IPS-18a (cell line): ENCODE measurements around the gene C11orf21.
"Not testable (repeated sequence)": the region's sequence is repeated elsewhere in the genome, so short reads cannot be mapped to it uniquely, and the experiment has no call there.

Source experiments
- H3K27ac ChIP-seq: one replicate; pipeline ENCODE4 v1.5.1; 2013; ENCODE audit warnings: low read length
- H3K27me3 ChIP-seq: one replicate; pipeline ENCODE4 v1.6.1; 2013; ENCODE audit warnings: mild to moderate bottlenecking, low read length; ENCODE audit not compliant: control insufficient read depth, insufficient read depth
- H3K36me3 ChIP-seq: one replicate; pipeline ENCODE4 v1.6.1; 2013; ENCODE audit warnings: low read depth, low read length; ENCODE audit not compliant: control insufficient read depth
- H3K4me1 ChIP-seq: one replicate; pipeline ENCODE4 v1.6.1; 2013; ENCODE audit warnings: low read depth, low read length; ENCODE audit not compliant: control insufficient read depth
- H3K4me3 ChIP-seq: one replicate; pipeline ENCODE4 v1.5.1; 2013; ENCODE audit warnings: low read length
- H3K9ac ChIP-seq: one replicate; pipeline ENCODE4 v1.6.1; 2013; ENCODE audit warnings: mild to moderate bottlenecking, low read length, moderate library complexity
- H3K9me3 ChIP-seq: one replicate; pipeline ENCODE4 v1.6.1; 2013; ENCODE audit warnings: low read depth, low read length; ENCODE audit not compliant: control insufficient read depth

The C11orf21 gene

GRCh38 chr11:2333486-2334205 is 31.9 kb upstream of the C11orf21 start:
- H3K27ac ChIP-seq, H3K36me3 ChIP-seq, H3K4me3 ChIP-seq, H3K4me1 ChIP-seq, H3K27me3 ChIP-seq, H3K9me3 ChIP-seq, H3K9ac ChIP-seq: not testable (repeated sequence)

GRCh38 chr11:2332569-2332968 is 30.9 kb upstream of the C11orf21 start:
- H3K4me1 ChIP-seq, H3K27me3 ChIP-seq, H3K4me3 ChIP-seq, H3K9ac ChIP-seq, H3K9me3 ChIP-seq, H3K36me3 ChIP-seq, H3K27ac ChIP-seq: not testable (repeated sequence)

- Histone ChIP-seq H3K4me3 (no peak overlapping the region), H3K9me3 (no peaks in the 10 kb centered on the region), H3K9ac (no peak overlapping the region), H3K4me1 (no peaks in the 10 kb centered on the region), H3K27me3 (no peaks in the 10 kb centered on the region), H3K27ac (no peak overlapping the region), H3K36me3 (no peaks in the 10 kb centered on the region)
Observed at GRCh38 chr11:2331404-2331803, 29.7 kb upstream of the C11orf21 start.

GRCh38 chr11:2330696-2331095 is 29.0 kb upstream of the C11orf21 start:
- no peaks in the 10 kb centered on the region for H3K9me3 ChIP-seq
- H3K4me3 ChIP-seq, result no peak overlapping the region
- H3K27me3 ChIP-seq, result no peaks in the 10 kb centered on the region
- H3K27ac ChIP-seq, result no peak overlapping the region
- no peaks in the 10 kb centered on the region for H3K4me1 ChIP-seq
- H3K9ac ChIP-seq, result no peak overlapping the region
- no peaks in the 10 kb centered on the region for H3K36me3 ChIP-seq

- Histone ChIP-seq H3K9me3 (no peaks in the 10 kb centered on the region), H3K9ac (no peak overlapping the region), H3K4me3 (no peak overlapping the region), H3K4me1 (no peaks in the 10 kb centered on the region), H3K36me3 (no peaks in the 10 kb centered on the region), H3K27ac (no peak overlapping the region), H3K27me3 (no peaks in the 10 kb centered on the region)
Observed at GRCh38 chr11:2329551-2329950, 27.8 kb upstream of the C11orf21 start.

- H3K27ac ChIP-seq, result no peak overlapping the region
- no peaks in the 10 kb centered on the region for H3K4me1 ChIP-seq
- H3K4me3 ChIP-seq, result no peak overlapping the region
- H3K9me3 ChIP-seq, result no peaks in the 10 kb centered on the region
- H3K9ac ChIP-seq, result no peak overlapping the region
- no peaks in the 10 kb centered on the region for H3K36me3 ChIP-seq
- no peaks in the 10 kb centered on the region for H3K27me3 ChIP-seq
Observed at GRCh38 chr11:2328656-2329354, 27.1 kb upstream of the C11orf21 start.

GRCh38 chr11:2328021-2328420 is 26.3 kb upstream of the C11orf21 start:
- Histone ChIP-seq H3K36me3 (no peaks in the 10 kb centered on the region), H3K9ac (no peak overlapping the region), H3K27ac (no peak overlapping the region), H3K9me3 (no peaks in the 10 kb centered on the region), H3K4me1 (no peaks in the 10 kb centered on the region), H3K4me3 (no peak overlapping the region), H3K27me3 (no peaks in the 10 kb centered on the region)

- Histone ChIP-seq H3K4me1 (no peaks in the 10 kb centered on the region), H3K27ac (no peak overlapping the region), H3K27me3 (no peaks in the 10 kb centered on the region), H3K9me3 (no peaks in the 10 kb centered on the region), H3K9ac (no peak overlapping the region), H3K4me3 (no peak overlapping the region), H3K36me3 (no peaks in the 10 kb centered on the region)
Observed at GRCh38 chr11:2327032-2327431, 25.3 kb upstream of the C11orf21 start.

- no peaks in the 10 kb centered on the region for H3K36me3 ChIP-seq
- H3K4me1 ChIP-seq, result no peaks in the 10 kb centered on the region
- peaks cover 4% of the 10 kb centered on the region for H3K27me3 ChIP-seq
- no peaks in the 10 kb centered on the region for H3K9me3 ChIP-seq
- H3K4me3 ChIP-seq, result no peak overlapping the region
- H3K9ac ChIP-seq, result no peak overlapping the region
- no peak overlapping the region for H3K27ac ChIP-seq
Observed at GRCh38 chr11:2325719-2326118, 24.0 kb upstream of the C11orf21 start.

GRCh38 chr11:2325123-2325522 is 23.4 kb upstream of the C11orf21 start:
- H3K9me3 ChIP-seq, result no peaks in the 10 kb centered on the region
- no peak overlapping the region for H3K27ac ChIP-seq
- H3K9ac ChIP-seq, result no peak overlapping the region
- no peak overlapping the region for H3K4me3 ChIP-seq
- no peaks in the 10 kb centered on the region for H3K4me1 ChIP-seq
- peaks cover 4% of the 10 kb centered on the region for H3K27me3 ChIP-seq
- no peaks in the 10 kb centered on the region for H3K36me3 ChIP-seq

- Histone ChIP-seq H3K4me3 (no peak overlapping the region), H3K36me3 (no peaks in the 10 kb centered on the region), H3K9me3 (no peaks in the 10 kb centered on the region), H3K4me1 (no peaks in the 10 kb centered on the region), H3K27me3 (peaks cover 4% of the 10 kb centered on the region), H3K27ac (no peak overlapping the region), H3K9ac (no peak overlapping the region)
Observed at GRCh38 chr11:2321311-2321683, 19.6 kb upstream of the C11orf21 start.
